PC-9 (cell line): ENCODE data around the gene ADAMTSL1. TPM values are rescaled to one million over a fixed set of nuclear protein-coding genes. Genes with fewer than 3 reads are reported as not detected.

Experiments used
- BruUV-seq: library from RNA; stranded (reverse); fragments of 400-500 nt; replicated peaks from 2 replicates; lab custom pipeline; 2021; lab: Mats Ljungman, UMichigan
- CTCF ChIA-PET: fragments of 300-600 bp; sonication (Branson Sonifier 250); formaldehyde crosslinking; loops from one replicate; lab custom pipeline; 2022; ENCODE audit warnings: antibody characterized with exemption; lab: Charles Lee
- POLR2A ChIA-PET: fragments of 300-600 bp; sonication (Branson Sonifier 250); formaldehyde crosslinking; loops from one replicate; lab custom pipeline; 2022; ENCODE audit warnings: antibody characterized with exemption; ENCODE audit not compliant: unreplicated experiment; lab: Charles Lee
- DNase-seq, 2 experiments: peaks; one replicate each; pipeline versions ENCODE4 v3.0.0 to v3.0.0-alpha.2; 2015 to 2022; ENCODE audit warnings: mixed read lengths in 1 of 2
- H2AFZ ChIP-seq: fragments of 200-600 bp; sonication (generic); 2 replicates; pipeline ENCODE4 v1.8.1; 2017; ENCODE audit warnings: antibody characterized with exemption
- H3F3A ChIP-seq: fragments of 200-600 bp; sonication (generic); 2 replicates; pipeline ENCODE4 v1.8.1; 2017; ENCODE audit warnings: antibody characterized with exemption, mild to moderate bottlenecking, low read depth; ENCODE audit not compliant: insufficient read depth
- H3K27ac ChIP-seq: fragments of 200-600 bp; sonication (generic); 2 replicates; pipeline ENCODE4 v1.6.1; 2016; ENCODE audit warnings: mixed run types
- H3K27me3 ChIP-seq: fragments of 200-600 bp; sonication (generic); 2 replicates; pipeline ENCODE4 v1.6.1; 2016; ENCODE audit warnings: low read depth, mixed run types; ENCODE audit not compliant: insufficient read depth
- H3K36me3 ChIP-seq: fragments of 200-600 bp; sonication (generic); 2 replicates; pipeline ENCODE4 v1.6.1; 2016; ENCODE audit warnings: low read depth, mixed run types
- H3K4me1 ChIP-seq: fragments of 200-600 bp; sonication (generic); replicated peaks from 2 replicates; pipeline ENCODE4 v1.6.1; 2016; ENCODE audit warnings: mixed run types; ENCODE audit not compliant: insufficient read depth
- H3K4me2 ChIP-seq: fragments of 200-600 bp; sonication (generic); 2 replicates; pipeline ENCODE4 v1.6.1; 2017; ENCODE audit warnings: mixed run types
- H3K4me3 ChIP-seq: fragments of 200-600 bp; sonication (generic); 2 replicates; pipeline ENCODE4 v1.6.1; 2016; ENCODE audit warnings: mixed run types
- H3K79me2 ChIP-seq: fragments of 200-600 bp; sonication (generic); 2 replicates; pipeline ENCODE4 v1.6.1; 2017; ENCODE audit warnings: low read depth, mixed run types
- H3K9me2 ChIP-seq: fragments of 200-600 bp; sonication (generic); 2 replicates; pipeline ENCODE4 v1.8.1; 2017; ENCODE audit warnings: mild to moderate bottlenecking; ENCODE audit not compliant: insufficient read depth
- H3K9me3 ChIP-seq: fragments of 200-600 bp; sonication (generic); 2 replicates; pipeline ENCODE4 v1.8.1; 2016; ENCODE audit warnings: low read depth; ENCODE audit not compliant: insufficient read depth
- H4K20me1 ChIP-seq: fragments of 200-600 bp; sonication (generic); 2 replicates; pipeline ENCODE4 v1.8.1; 2017; ENCODE audit not compliant: insufficient read depth
- CTCF ChIP-seq: fragments of 200-600 bp; sonication (generic); conservative IDR thresholded peaks from 2 replicates; pipeline ENCODE4 v1.6.1; 2017; ENCODE audit warnings: mixed run types, antibody characterized with exemption, mild to moderate bottlenecking, moderate library complexity
- EZH2 ChIP-seq: fragments of 200-600 bp; sonication (generic); IDR thresholded peaks from 2 replicates; pipeline ENCODE4 v1.8.0; 2017; ENCODE audit warnings: antibody characterized with exemption, low read depth
- intact Hi-C: fragments of 100-400 bp; cut with micrococcal nuclease; formaldehyde crosslinking; loops from one replicate; pipeline ENCODE4 v1.10.0; 2022; ENCODE audit not compliant: unreplicated experiment
- total RNA-seq: library from RNA; stranded (reverse); gene quantifications from 2 replicates; pipeline ENCODE4 v1.2.3, GENCODE V29; 2021

Gene ADAMTSL1
- total RNA-seq, 1 experiment from 2014 or later, result not detected

GRCh38 chr9:18721995-18722310, 248.0 kb downstream of the ADAMTSL1 start:
- ChIA-PET POLR2A (no interaction called here), CTCF (no interaction called here)
- Histone ChIP-seq H3F3A (no peaks in the 10 kb centered on the region), H3K4me3 (no peak overlapping the region), H4K20me1 (no peaks in the 10 kb centered on the region), H3K4me1 (no peaks in the 10 kb centered on the region), H3K27ac (no peak overlapping the region), H3K79me2 (no peaks in the 10 kb centered on the region), H3K36me3 (no peaks in the 10 kb centered on the region), H3K9me2 (no peaks in the 10 kb centered on the region), H3K27me3 (no peaks in the 10 kb centered on the region), H3K4me2 (no peak overlapping the region), H2AFZ (no peak overlapping the region), H3K9me3 (no peaks in the 10 kb centered on the region)
- intact Hi-C loops, result no loop called here
- TF ChIP-seq EZH2, result no peak
- no peak for TF ChIP-seq CTCF
- DNase-seq, result no peak
- no TSS peak for BruUV-seq

- DNase-seq, result no peak
- POLR2A ChIA-PET, result no interaction called here
- Histone ChIP-seq H3K9me3 (no peaks in the 10 kb centered on the region), H3K9me2 (no peaks in the 10 kb centered on the region), H3K4me2 (no peak overlapping the region), H3K79me2 (no peaks in the 10 kb centered on the region), H3K27ac (no peak overlapping the region), H4K20me1 (no peaks in the 10 kb centered on the region), H3K36me3 (no peaks in the 10 kb centered on the region), H3F3A (no peaks in the 10 kb centered on the region), H3K4me3 (no peak overlapping the region), H3K4me1 (no peaks in the 10 kb centered on the region), H2AFZ (no peak overlapping the region), H3K27me3 (no peaks in the 10 kb centered on the region)
- intact Hi-C loops, result no loop called here
- TF ChIP-seq EZH2, result no peak
- TF ChIP-seq CTCF, result no peak
- no TSS peak for BruUV-seq
- CTCF ChIA-PET, result no interaction called here
Observed at GRCh38 chr9:18722882-18723281, 248.9 kb downstream of the ADAMTSL1 start.

- DNase-seq, result no peak
- intact Hi-C loops, result no loop called here
- H4K20me1 ChIP-seq, result no peaks in the 10 kb centered on the region
- H3K9me2 ChIP-seq, result no peaks in the 10 kb centered on the region
- POLR2A ChIA-PET, result no interaction called here
- CTCF ChIA-PET, result no interaction called here
- H3K4me2 ChIP-seq, result no peak overlapping the region
- H3K27me3 ChIP-seq, result no peaks in the 10 kb centered on the region
- H3K79me2 ChIP-seq, result no peaks in the 10 kb centered on the region
- no TSS peak for BruUV-seq
- no peak overlapping the region for H3K4me3 ChIP-seq
- TF ChIP-seq EZH2, result no peak
- no peaks in the 10 kb centered on the region for H3K36me3 ChIP-seq
- H3K27ac ChIP-seq, result no peak overlapping the region
- no peaks in the 10 kb centered on the region for H3K9me3 ChIP-seq
- H2AFZ ChIP-seq, result no peak overlapping the region
- no peaks in the 10 kb centered on the region for H3F3A ChIP-seq
- no peaks in the 10 kb centered on the region for H3K4me1 ChIP-seq
Observed at GRCh38 chr9:18723366-18723765, 249.4 kb downstream of the ADAMTSL1 start.

GRCh38 chr9:18726546-18726945, 252.6 kb downstream of the ADAMTSL1 start:
- no peak overlapping the region for H2AFZ ChIP-seq
- H3K27ac ChIP-seq, result no peak overlapping the region
- no TSS peak for BruUV-seq
- TF ChIP-seq CTCF (no peak), EZH2 (no peak)
- no peaks in the 10 kb centered on the region for H3F3A ChIP-seq
- H3K36me3 ChIP-seq, result no peaks in the 10 kb centered on the region
- no peaks in the 10 kb centered on the region for H3K27me3 ChIP-seq
- ChIA-PET POLR2A (no interaction called here), CTCF (no interaction called here)
- H3K4me3 ChIP-seq, result no peak overlapping the region
- H4K20me1 ChIP-seq, result no peaks in the 10 kb centered on the region
- no peaks in the 10 kb centered on the region for H3K9me2 ChIP-seq
- no peaks in the 10 kb centered on the region for H3K4me1 ChIP-seq
- H3K4me2 ChIP-seq, result no peak overlapping the region
- intact Hi-C loops, result no loop called here
- no peaks in the 10 kb centered on the region for H3K9me3 ChIP-seq
- no peak for DNase-seq
- no peaks in the 10 kb centered on the region for H3K79me2 ChIP-seq
